Mesothelial cell of epicardium (in vitro differentiated cells): Measurements from ENCODE around the gene TBC1D20. TPM values are rescaled to one million over a fixed set of nuclear protein-coding genes. Genes with fewer than 3 reads are reported as not detected.
"Not testable (repeated sequence)": the region's sequence is repeated elsewhere in the genome, so short reads cannot be mapped to it uniquely, and the experiment has no call there.

Experiments used
- DNase-seq, 2 experiments: peaks; one replicate each; pipeline ENCODE4 v3.0.0; 2021; ENCODE audit warnings: low spot score in 2 of 2; ENCODE audit not compliant: unreplicated experiment in 2 of 2
- H3K27ac Mint-ChIP-seq: 2 replicates; pipeline ENCODE4 v1.8.0; 2021; ENCODE audit warnings: mixed read lengths
- H3K27me3 Mint-ChIP-seq: 2 replicates; pipeline ENCODE4 v1.8.0; 2021; ENCODE audit warnings: low read depth, mixed read lengths
- H3K36me3 Mint-ChIP-seq: 2 replicates; pipeline ENCODE4 v1.8.0; 2021; ENCODE audit warnings: mixed read lengths
- H3K4me1 Mint-ChIP-seq: 2 replicates; pipeline ENCODE4 v1.8.0; 2021; ENCODE audit warnings: mixed read lengths
- H3K4me3 Mint-ChIP-seq: 2 replicates; pipeline ENCODE4 v1.8.0; 2021; ENCODE audit warnings: mild to moderate bottlenecking, moderate library complexity, mixed read lengths
- H3K9me3 Mint-ChIP-seq: 2 replicates; pipeline ENCODE4 v1.8.0; 2021; ENCODE audit warnings: mixed read lengths
- CTCF ChIP-seq: fragments of 200-600 bp; sonication (generic); IDR thresholded peaks from one replicate; pipeline ENCODE4 v1.5.0; 2021; ENCODE audit warnings: antibody characterized with exemption; ENCODE audit not compliant: unreplicated experiment
- total RNA-seq: library from RNA; stranded (reverse); gene quantifications from 3 replicates; pipeline ENCODE4 v1.2.1, GENCODE V29; 2021

TBC1D20 gene
- total RNA-seq, 1 donor from 2014 or later, result 34.4 TPM

GRCh38 chr20:478010-478948 lies 15.9 kb upstream of the TBC1D20 start:
- TF ChIP-seq CTCF, result no peak
- Mint-ChIP-seq H3K4me3 (no peak overlapping the region), H3K27me3 (no peaks in the 10 kb centered on the region), H3K27ac (peak overlapping the region; percentile 14), H3K9me3 (peaks cover 3% of the 10 kb centered on the region), H3K36me3 (peaks cover 29% of the 10 kb centered on the region), H3K4me1 (peaks cover 2% of the 10 kb centered on the region)
- no peak for DNase-seq

- not testable (repeated sequence) for H3K27ac Mint-ChIP-seq, H3K4me1 Mint-ChIP-seq, H3K4me3 Mint-ChIP-seq, DNase-seq, H3K27me3 Mint-ChIP-seq
- Mint-ChIP-seq H3K9me3 (peaks cover 18% of the 10 kb centered on the region), H3K36me3 (peaks cover 27% of the 10 kb centered on the region)
These were observed 14.4 kb upstream of the TBC1D20 start for GRCh38 chr20:476561-477249.

- Mint-ChIP-seq H3K36me3 (peaks cover 28% of the 10 kb centered on the region), H3K27me3 (no peaks in the 10 kb centered on the region), H3K9me3 (peaks cover 27% of the 10 kb centered on the region), H3K27ac (peak overlapping the region; percentile 83), H3K4me3 (no peak overlapping the region), H3K4me1 (peaks cover 2% of the 10 kb centered on the region)
- TF ChIP-seq CTCF, result no peak
- no peak for DNase-seq
These were observed 13.4 kb upstream of the TBC1D20 start for GRCh38 chr20:475463-476357.

- Mint-ChIP-seq H3K9me3 (peaks cover 39% of the 10 kb centered on the region), H3K4me3 (no peak overlapping the region), H3K36me3 (peaks cover 28% of the 10 kb centered on the region), H3K27me3 (no peaks in the 10 kb centered on the region), H3K27ac (no peak overlapping the region), H3K4me1 (peaks cover 2% of the 10 kb centered on the region)
- DNase-seq, result no peak
- TF ChIP-seq CTCF, result no peak
These were observed 12.2 kb upstream of the TBC1D20 start for GRCh38 chr20:474581-474980.

- H3K4me3 Mint-ChIP-seq, result no peak overlapping the region
- H3K36me3 Mint-ChIP-seq, result peaks cover 24% of the 10 kb centered on the region
- TF ChIP-seq CTCF, result no peak
These were observed 10.6 kb upstream of the TBC1D20 start for GRCh38 chr20:472889-473292.

More at GRCh38 chr20:472889-473292, 10.6 kb upstream of the TBC1D20 start:
- H3K4me1 Mint-ChIP-seq, result no peaks in the 10 kb centered on the region
- no peaks in the 10 kb centered on the region for H3K27me3 Mint-ChIP-seq
- H3K27ac Mint-ChIP-seq, result no peak overlapping the region
- H3K9me3 Mint-ChIP-seq, result peaks cover 53% of the 10 kb centered on the region
- no peak for DNase-seq
